Testis (tissue), 2 donors: ENCODE data around the gene SMCO4.

ENCODE experiments used
- CTCF ChIP-seq, 3 experiments: fragments of 450-650 bp in 2 of 3; fragments of 200-600 bp in 1 of 3; sonication (generic) in 1 of 3; IDR thresholded peaks; one replicate each; pipeline ENCODE4 v1.5.1; 2016 to 2019; ENCODE audit warnings: antibody characterized with exemption in 3 of 3, mild to moderate bottlenecking in 2 of 3, moderate library complexity in 1 of 3
- POLR2A ChIP-seq: fragments of 450-650 bp; IDR thresholded peaks from one replicate; pipeline ENCODE4 v1.6.1; 2017; ENCODE audit warnings: antibody characterized with exemption, mild to moderate bottlenecking, moderate library complexity

GRCh38 chr11:93587858-93588581 lies 44.8 kb upstream of the SMCO4 start:
- no peak for TF ChIP-seq CTCF (IDR thresholded peaks at IDR 0.05)
- TF ChIP-seq POLR2A, result no peak
